Astrocyte (in vitro differentiated cells and primary cell): Measurements from ENCODE around the gene PRRX2. TPM values are rescaled to one million over a fixed set of nuclear protein-coding genes. Genes with fewer than 3 reads are reported as not detected.
A peak's percentile ranks its signal among the peaks of the same experiment; 100 is the strongest.

ENCODE experiments used
- DNase-seq: peaks from one replicate; pipeline ENCODE4 v3.0.0-alpha.2; 2010; ENCODE audit warnings: low read depth
- FAIRE-seq: peaks from 2 replicates; lab custom pipeline; 2011; peaks lifted over from hg19 to GRCh38; lab: Jason Lieb, UNC
- H2AFZ ChIP-seq: 2 replicates; pipeline ENCODE4 v1.6.0; 2012; ENCODE audit warnings: low read depth, low read length, inconsistent platforms
- H3K27ac ChIP-seq: 2 replicates; pipeline ENCODE4 v1.5.1; 2011; ENCODE audit warnings: low read depth, low read length, inconsistent platforms
- H3K27me3 ChIP-seq: 2 replicates; pipeline ENCODE4 v1.6.0; 2011; ENCODE audit warnings: low read length, inconsistent platforms; ENCODE audit not compliant: insufficient read depth
- H3K36me3 ChIP-seq: 2 replicates; pipeline ENCODE4 v1.5.1; 2011; ENCODE audit warnings: low read length, inconsistent platforms; ENCODE audit not compliant: insufficient read depth
- H3K4me1 ChIP-seq: 2 replicates; pipeline ENCODE4 v1.5.1; 2011; ENCODE audit warnings: low read length, inconsistent platforms; ENCODE audit not compliant: insufficient read depth
- H3K4me2 ChIP-seq: 2 replicates; pipeline ENCODE4 v1.6.0; 2012; ENCODE audit warnings: low read length, inconsistent platforms
- H3K4me3 ChIP-seq: 2 replicates; pipeline ENCODE4 v1.5.1; 2011; ENCODE audit warnings: low read depth, mild to moderate bottlenecking, low read length, inconsistent platforms; ENCODE audit not compliant: insufficient read depth
- H3K79me2 ChIP-seq: 2 replicates; pipeline ENCODE4 v1.6.0; 2012; ENCODE audit warnings: mild to moderate bottlenecking, low read length, inconsistent platforms; ENCODE audit not compliant: insufficient read depth
- H3K9ac ChIP-seq: 2 replicates; pipeline ENCODE4 v1.6.0; 2012; ENCODE audit warnings: mild to moderate bottlenecking, low read length, inconsistent platforms
- H3K9me3 ChIP-seq: 2 replicates; pipeline ENCODE4 v1.5.1; 2012; ENCODE audit warnings: low read depth, mild to moderate bottlenecking, low read length, inconsistent platforms; ENCODE audit not compliant: insufficient read depth
- H4K20me1 ChIP-seq: 2 replicates; pipeline ENCODE4 v1.6.0; 2012; ENCODE audit warnings: low read length, inconsistent platforms; ENCODE audit not compliant: insufficient read depth
- H3K27ac Mint-ChIP-seq: one replicate; pipeline ENCODE4 v1.8.0; 2021; ENCODE audit warnings: mild to moderate bottlenecking, mixed read lengths; ENCODE audit not compliant: unreplicated experiment
- H3K27me3 Mint-ChIP-seq: one replicate; pipeline ENCODE4 v1.8.0; 2021; ENCODE audit warnings: low read depth, mixed read lengths; ENCODE audit not compliant: unreplicated experiment
- H3K36me3 Mint-ChIP-seq: one replicate; pipeline ENCODE4 v1.8.0; 2021; ENCODE audit warnings: low read depth, mixed read lengths; ENCODE audit not compliant: unreplicated experiment
- H3K4me1 Mint-ChIP-seq: one replicate; pipeline ENCODE4 v1.8.0; 2021; ENCODE audit warnings: low read depth, mixed read lengths; ENCODE audit not compliant: unreplicated experiment
- H3K4me3 Mint-ChIP-seq: one replicate; pipeline ENCODE4 v1.8.0; 2021; ENCODE audit warnings: mild to moderate bottlenecking, moderate library complexity, mixed read lengths; ENCODE audit not compliant: unreplicated experiment
- H3K9me3 Mint-ChIP-seq: one replicate; pipeline ENCODE4 v1.8.0; 2021; ENCODE audit warnings: mild to moderate bottlenecking, mixed read lengths; ENCODE audit not compliant: unreplicated experiment
- EZH2 ChIP-seq: IDR thresholded peaks from 2 replicates; pipeline ENCODE4 v1.6.1; 2012; ENCODE audit warnings: mild to moderate bottlenecking, low read length, inconsistent platforms; ENCODE audit not compliant: insufficient read depth
- total RNA-seq: library from RNA; stranded (reverse); gene quantifications from 2 replicates; pipeline ENCODE4 v1.2.1, GENCODE V29; 2021
- TF ChIP-seq, protein P1 (sequence below): IDR thresholded peaks from 2 replicates; pipeline ENCODE4 v1.5.1; 2011; ENCODE audit warnings: low read depth, mild to moderate bottlenecking, inconsistent platforms, low read length, moderate library complexity; ENCODE audit not compliant: insufficient read depth

The PRRX2 gene
- total RNA-seq, 1 donor from 2014 or later: not detected

DNA sequence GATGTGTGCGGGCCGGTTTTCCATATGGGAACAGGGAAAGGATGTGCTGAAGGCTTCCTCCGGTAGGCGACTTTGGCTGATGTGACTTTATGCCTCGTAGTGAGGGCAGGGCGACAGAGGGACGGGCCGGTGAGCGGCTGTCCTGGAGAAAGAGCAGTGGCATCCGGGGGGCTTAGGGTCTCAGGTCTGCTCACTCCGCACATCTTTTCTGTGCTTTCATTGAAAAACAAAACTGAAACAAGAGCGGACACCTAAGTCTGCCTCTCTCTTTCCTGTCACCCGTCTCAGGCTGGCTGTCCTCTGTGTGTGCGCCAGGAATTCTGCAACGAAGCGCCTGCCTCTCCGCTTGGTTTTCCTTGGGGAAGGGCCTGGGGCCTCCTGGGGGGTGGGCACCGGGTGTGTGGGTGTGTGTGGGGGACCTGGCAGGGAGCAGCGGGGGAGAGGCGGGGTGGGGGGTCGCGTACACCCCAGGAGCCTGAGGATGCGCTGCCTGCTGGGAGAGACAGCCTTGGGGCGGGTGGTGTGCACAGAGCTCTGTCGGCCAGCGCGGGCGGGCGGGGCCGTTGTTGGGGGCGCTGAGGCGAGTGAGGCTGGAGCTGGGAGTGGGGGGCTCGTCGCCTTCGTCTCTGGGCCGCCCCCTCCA is 580 bp upstream of the PRRX2 start:
- no peaks in the 10 kb centered on the region for H3K79me2 ChIP-seq
- H3K9ac ChIP-seq: no peak overlapping the region
- H3K27me3 ChIP-seq: peaks cover 19% of the 10 kb centered on the region
- no peak overlapping the region for H3K27ac Mint-ChIP-seq
- H3K4me1 ChIP-seq: peaks cover 9% of the 10 kb centered on the region
- FAIRE-seq (no peak), DNase-seq (no peak)
- peaks cover 33% of the 10 kb centered on the region for H3K27me3 Mint-ChIP-seq
- no peaks in the 10 kb centered on the region for H3K4me1 Mint-ChIP-seq
- H4K20me1 ChIP-seq: peaks cover 3% of the 10 kb centered on the region
- no peak overlapping the region for H3K27ac ChIP-seq
- H2AFZ ChIP-seq: no peak overlapping the region
- H3K9me3 ChIP-seq: no peaks in the 10 kb centered on the region
- peak overlapping the region; percentile 73 for H3K4me2 ChIP-seq
- peak overlapping the region; percentile 67 for H3K4me3 Mint-ChIP-seq
- H3K36me3 Mint-ChIP-seq: no peaks in the 10 kb centered on the region
- H3K36me3 ChIP-seq: no peaks in the 10 kb centered on the region
- peak overlapping the region; percentile 28 for H3K4me3 ChIP-seq
- TF ChIP-seq EZH2: no peak
- TF ChIP-seq, protein P1, sequence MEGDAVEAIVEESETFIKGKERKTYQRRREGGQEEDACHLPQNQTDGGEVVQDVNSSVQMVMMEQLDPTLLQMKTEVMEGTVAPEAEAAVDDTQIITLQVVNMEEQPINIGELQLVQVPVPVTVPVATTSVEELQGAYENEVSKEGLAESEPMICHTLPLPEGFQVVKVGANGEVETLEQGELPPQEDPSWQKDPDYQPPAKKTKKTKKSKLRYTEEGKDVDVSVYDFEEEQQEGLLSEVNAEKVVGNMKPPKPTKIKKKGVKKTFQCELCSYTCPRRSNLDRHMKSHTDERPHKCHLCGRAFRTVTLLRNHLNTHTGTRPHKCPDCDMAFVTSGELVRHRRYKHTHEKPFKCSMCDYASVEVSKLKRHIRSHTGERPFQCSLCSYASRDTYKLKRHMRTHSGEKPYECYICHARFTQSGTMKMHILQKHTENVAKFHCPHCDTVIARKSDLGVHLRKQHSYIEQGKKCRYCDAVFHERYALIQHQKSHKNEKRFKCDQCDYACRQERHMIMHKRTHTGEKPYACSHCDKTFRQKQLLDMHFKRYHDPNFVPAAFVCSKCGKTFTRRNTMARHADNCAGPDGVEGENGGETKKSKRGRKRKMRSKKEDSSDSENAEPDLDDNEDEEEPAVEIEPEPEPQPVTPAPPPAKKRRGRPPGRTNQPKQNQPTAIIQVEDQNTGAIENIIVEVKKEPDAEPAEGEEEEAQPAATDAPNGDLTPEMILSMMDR: no peak
- H3K9me3 Mint-ChIP-seq: no peaks in the 10 kb centered on the region

DNA sequence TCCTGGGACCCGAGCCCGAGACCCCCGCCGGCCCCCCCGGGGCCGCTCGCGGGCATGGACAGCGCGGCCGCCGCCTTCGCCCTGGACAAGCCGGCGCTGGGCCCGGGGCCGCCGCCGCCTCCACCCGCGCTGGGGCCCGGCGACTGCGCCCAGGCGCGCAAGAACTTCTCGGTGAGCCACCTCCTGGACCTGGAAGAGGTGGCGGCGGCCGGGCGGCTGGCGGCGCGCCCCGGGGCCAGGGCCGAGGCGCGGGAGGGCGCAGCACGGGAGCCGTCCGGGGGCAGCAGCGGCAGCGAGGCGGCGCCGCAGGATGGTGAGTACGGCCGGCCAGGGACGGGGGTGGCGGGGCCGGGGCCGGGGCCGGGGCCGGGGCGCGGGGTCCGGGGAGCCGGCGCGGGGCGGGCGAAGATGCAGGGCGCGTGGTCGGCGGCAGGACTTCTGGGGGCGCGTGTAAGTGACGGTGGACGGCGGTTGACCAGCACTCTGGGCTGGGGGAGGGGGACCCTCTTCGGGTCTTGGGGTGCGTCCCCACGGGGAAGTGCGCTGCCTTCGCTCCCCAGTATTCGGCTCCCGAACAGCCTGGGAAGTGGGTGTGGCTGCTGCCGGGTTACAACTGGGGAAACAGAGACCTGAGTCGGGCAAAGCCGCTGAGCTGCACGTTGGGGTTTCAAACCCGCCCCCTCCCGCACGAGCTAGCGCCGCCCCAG is 520 bp downstream of the PRRX2 start:
- no peak for FAIRE-seq
- H3K9ac ChIP-seq: no peak overlapping the region
- TF ChIP-seq EZH2: peak; percentile 65
- TF ChIP-seq, protein P1: no peak
- no peak overlapping the region for H3K4me3 ChIP-seq
- peaks cover 16% of the 10 kb centered on the region for H3K27me3 ChIP-seq
- no peak overlapping the region for H3K27ac ChIP-seq
- H3K27ac Mint-ChIP-seq: no peak overlapping the region
- H3K4me1 Mint-ChIP-seq: no peaks in the 10 kb centered on the region
- no peaks in the 10 kb centered on the region for H3K36me3 ChIP-seq
- H3K79me2 ChIP-seq: no peaks in the 10 kb centered on the region
- no peaks in the 10 kb centered on the region for H3K36me3 Mint-ChIP-seq
- H3K4me3 Mint-ChIP-seq: no peak overlapping the region
- DNase-seq: no peak
- H3K9me3 Mint-ChIP-seq: no peaks in the 10 kb centered on the region
- peak overlapping the region; percentile 73 for H3K4me2 ChIP-seq
- peaks cover 31% of the 10 kb centered on the region for H3K27me3 Mint-ChIP-seq
- no peak overlapping the region for H2AFZ ChIP-seq
- H4K20me1 ChIP-seq: peaks cover 3% of the 10 kb centered on the region
- peaks cover 10% of the 10 kb centered on the region for H3K4me1 ChIP-seq
- H3K9me3 ChIP-seq: no peaks in the 10 kb centered on the region

DNA sequence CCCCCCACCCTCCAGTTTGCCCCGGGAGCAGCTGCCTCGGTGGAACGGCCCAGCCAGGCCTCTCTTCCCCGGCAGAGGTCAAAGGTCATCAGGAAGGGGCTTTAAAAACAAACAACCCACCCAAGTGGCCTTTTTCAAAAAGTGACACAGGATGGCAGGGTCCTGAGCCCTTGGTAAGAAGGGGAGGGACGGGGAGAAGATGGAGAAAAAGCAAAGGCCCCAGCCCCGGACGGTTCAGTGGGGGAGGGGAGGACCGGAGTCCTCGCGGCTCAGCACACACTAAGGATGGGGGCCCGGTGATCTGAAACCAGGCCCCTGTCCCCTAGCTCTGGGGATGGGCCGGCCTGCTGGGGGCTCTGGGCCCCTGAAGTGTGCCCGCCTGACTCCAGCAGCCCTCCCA is 1.1 kb downstream of the PRRX2 start:
- Mint-ChIP-seq H3K27me3 (peaks cover 27% of the 10 kb centered on the region), H3K36me3 (no peaks in the 10 kb centered on the region), H3K4me1 (no peaks in the 10 kb centered on the region), H3K27ac (no peak overlapping the region), H3K4me3 (no peak overlapping the region), H3K9me3 (no peaks in the 10 kb centered on the region)
- FAIRE-seq (no peak), DNase-seq (no peak)
- Histone ChIP-seq H3K79me2 (no peaks in the 10 kb centered on the region), H3K36me3 (no peaks in the 10 kb centered on the region), H3K9ac (no peak overlapping the region), H3K27ac (no peak overlapping the region), H3K4me3 (no peak overlapping the region), H3K4me2 (no peak overlapping the region), H2AFZ (no peak overlapping the region), H3K9me3 (no peaks in the 10 kb centered on the region), H3K4me1 (peaks cover 10% of the 10 kb centered on the region), H4K20me1 (peaks cover 3% of the 10 kb centered on the region), H3K27me3 (peaks cover 16% of the 10 kb centered on the region)
- no peak for TF ChIP-seq EZH2
- TF ChIP-seq, protein P1: no peak
